GM19193 (cell line): ENCODE results near the gene FAM236A.
"Not testable (repeated sequence)": the region's sequence is repeated elsewhere in the genome, so short reads cannot be mapped to it uniquely, and the experiment has no call there.

Source experiments
- POLR2A ChIP-seq: IDR thresholded peaks from 4 replicates; pipeline ENCODE4 v1.6.1; 2011; ENCODE audit not compliant: insufficient read depth, insufficient read length; ENCODE audit errors: extremely low read depth

FAM236A gene

DNA sequence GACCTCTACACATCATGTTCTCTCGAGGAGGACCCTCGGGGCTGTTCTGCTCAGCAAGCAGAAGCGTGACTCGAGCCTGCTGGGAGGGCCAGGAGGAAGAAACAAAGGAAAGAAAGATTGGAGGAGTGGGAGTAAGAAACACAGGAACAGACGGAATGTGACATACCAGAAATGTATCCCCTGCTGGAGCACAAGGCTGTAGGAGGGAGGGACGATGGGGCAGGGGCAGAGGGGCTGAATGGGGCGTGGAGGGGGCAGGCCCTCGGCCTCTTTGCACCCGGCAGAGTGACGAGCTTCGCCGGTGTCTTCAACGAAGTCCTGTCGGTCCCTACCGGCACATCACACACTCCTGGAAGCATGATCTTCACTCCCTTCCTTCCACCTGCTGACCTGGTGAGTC lies at the start of gene FAM236A:
Gene FAM236A, plus strand, starts transcription at position 301 of the 400 bp plus-strand sequence. Its CDS starts 57 bp downstream, at position 358.
- TF ChIP-seq POLR2A = not testable (repeated sequence)

DNA sequence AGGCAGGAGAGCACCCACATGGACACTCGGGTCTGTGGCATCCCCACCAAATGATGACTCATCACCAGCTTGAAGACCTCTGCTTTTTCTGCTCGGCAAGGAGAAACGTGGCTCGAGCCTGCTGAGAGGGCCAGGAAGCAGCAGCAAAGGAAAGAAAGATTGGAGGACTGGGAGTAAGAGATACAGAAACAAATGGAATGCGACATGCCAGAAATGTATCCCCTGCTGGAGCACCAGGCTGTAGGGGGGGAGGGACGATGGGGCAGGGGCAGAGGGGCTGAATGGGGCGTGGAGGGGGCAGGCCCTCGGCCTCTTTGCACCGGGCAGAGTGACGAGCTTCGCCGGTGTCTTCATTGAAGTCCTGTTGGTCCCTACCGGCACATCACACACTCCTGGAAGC lies 25.7 kb upstream of the FAM236A start, which contains the start of gene FAM236C:
Gene FAM236C, plus strand, starts transcription at position 301 of the 400 bp plus-strand sequence. CDS start 100 bp downstream, outside the sequence.
- TF ChIP-seq POLR2A = not testable (repeated sequence)

DNA sequence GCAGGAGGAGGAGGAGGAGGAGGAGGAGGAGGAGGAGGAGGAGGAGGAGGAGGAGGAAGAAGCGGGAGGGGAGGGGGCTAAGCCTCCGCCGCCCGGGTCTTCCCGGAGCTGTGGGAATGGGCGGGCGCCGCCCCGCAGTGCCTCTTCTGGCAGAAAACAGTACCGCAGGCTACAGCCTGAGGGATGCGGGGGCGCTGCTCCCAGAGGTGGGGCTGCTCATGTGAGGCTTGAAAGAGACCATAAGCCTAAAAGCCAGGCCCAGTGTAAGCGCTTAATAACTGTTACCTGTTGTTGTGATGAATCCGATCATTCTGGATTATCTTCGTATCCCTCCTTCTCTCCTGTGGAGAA lies 5.8 kb downstream of the FAM236A start, which contains the start of gene DMRTC1:
Gene DMRTC1, minus strand, starts transcription at position 19 of the 351 bp plus-strand sequence. CDS start 68,143 bp downstream, outside the sequence.
- TF ChIP-seq POLR2A = not testable (repeated sequence)
